Measurements from ENCODE around the gene SCML1.

SCML1 gene

GRCh38 chrX:17801431-17801830, 64.1 kb downstream of the SCML1 start:
- no peak for DNase-seq

DNA sequence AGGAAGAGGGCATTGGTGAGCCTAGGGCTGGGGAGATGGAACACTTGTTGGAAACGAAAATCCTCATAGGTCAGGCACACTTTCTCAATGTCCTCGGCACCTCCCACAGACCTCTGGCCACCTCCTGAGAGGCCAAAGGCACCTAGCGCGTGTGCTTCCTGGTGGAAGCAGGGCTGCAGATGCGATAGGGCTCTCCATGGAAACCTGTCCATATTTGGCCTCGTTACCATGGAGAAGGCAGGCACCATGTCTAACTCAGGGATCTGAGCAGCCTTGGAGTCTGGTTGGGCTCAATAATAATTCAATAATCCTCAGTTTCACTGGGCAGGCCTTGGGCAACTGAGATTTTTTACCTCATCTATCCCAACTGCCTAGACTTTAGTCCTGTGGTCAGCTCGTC, 65.5 kb downstream of the SCML1 start:
- no peak for DNase-seq

DNA sequence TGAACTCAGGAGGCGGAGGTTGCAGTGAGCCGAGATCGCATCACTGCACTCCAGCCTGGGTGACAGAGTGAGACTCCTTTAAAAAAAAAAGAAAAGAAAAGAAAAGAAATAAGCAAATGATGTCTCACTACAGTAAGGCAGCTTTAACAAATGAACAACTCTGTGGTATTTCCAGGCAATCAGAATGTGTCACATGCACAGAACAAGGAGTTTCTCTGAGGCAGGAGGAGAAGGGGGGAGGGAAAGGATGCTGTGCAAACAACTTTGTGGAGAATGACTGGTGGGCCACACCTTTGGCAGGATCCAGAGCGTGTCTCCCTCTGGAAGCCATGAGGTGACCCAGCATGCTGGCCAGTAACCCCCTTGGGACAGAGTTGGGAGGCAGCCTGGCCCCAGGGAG, 66.2 kb downstream of the SCML1 start:
- no peak for DNase-seq

Measured in NCI-H524 (cell line).